Stimulated activated CD4-positive, alpha-beta T cell treated with anti-CD3 and anti-CD28 coated beads, Interleukin-15, amount 100 ng/mL, for 1 hour (primary cell): Measurements from ENCODE around the gene SMC3.
"Not testable (repeated sequence)": the region's sequence is repeated elsewhere in the genome, so short reads cannot be mapped to it uniquely, and the experiment has no call there.

Experiments used
- DNase-seq, 2 donors: peaks; one replicate each; pipeline ENCODE4 v3.0.0-alpha.2; 2020; ENCODE audit warnings: low read depth in 1 of 2, low spot score in 1 of 2

SMC3 gene

DNA sequence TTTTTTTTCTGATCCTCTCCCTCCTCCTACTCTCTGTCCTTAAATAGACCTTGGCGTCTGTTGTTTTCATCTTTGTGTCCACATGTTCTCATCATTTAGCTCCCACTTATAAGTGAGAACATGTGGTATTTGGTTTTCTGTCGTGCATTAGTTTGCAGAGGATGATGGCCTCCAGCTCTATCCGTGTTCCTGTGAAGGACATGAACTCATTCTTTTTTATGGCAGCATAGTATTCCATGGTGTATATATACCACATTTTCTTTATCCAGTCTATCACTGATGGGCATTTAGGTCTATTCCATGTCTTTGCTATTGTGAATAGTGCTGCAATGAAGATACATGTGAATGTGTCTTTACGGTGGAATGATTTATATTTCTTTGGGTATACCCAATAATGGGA is 55.8 kb downstream of the SMC3 start:
- DNase-seq, result not testable (repeated sequence)

DNA sequence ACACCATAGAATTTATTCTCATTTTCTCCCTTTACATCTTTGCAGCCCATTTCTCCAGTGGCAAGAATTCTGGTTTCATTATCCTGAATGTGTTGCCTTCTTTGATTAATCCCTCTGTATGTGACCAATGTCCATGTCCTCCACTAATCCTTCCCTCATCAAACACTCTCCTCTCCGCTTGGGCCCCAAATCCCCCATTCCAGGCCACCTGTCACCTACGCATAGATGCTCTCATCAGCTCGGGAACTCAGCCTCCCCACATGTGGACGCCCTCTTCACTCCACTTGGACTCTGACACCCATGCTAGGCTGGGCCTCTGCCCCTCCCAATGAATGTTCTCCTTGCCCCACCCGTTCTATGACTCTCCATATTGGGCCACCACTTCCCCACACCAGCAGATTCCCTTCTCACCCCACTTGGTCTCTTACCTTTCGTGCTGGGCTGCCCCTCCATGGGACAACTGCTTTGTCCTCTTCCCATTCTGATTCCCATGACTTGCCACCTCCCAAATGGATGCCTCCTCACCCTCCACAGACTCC is 57.9 kb downstream of the SMC3 start:
- no peak for DNase-seq

- DNase-seq, result no peak
Observed at GRCh38 chr10:110625951-110626855, 58.7 kb downstream of the SMC3 start.

- DNase-seq, result no peak
Observed at GRCh38 chr10:110628161-110628560, 60.7 kb downstream of the SMC3 start.

DNA sequence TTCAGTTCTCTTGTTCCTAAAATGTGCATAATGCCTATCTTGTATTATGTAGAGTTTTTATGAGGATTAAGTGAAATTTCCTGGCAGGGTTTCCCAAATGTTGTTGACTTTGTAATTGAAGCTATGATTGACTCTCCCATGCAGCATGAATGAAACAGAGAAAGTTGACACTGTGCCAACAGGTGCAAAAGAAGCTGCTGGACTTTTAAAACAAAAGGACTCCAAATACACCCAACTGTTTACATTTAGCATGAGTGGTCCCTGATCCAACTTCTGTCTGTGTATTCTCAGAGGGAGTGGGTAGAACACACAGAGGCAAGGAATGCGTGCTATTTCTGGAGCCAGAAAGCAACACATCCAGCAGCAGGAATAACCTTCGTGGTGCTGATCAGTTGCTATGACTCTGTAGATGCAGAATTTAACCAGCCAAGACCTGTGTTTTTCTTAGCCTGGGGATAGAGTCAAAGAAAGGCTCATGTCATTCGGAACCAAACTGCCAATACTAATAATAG is 62.2 kb downstream of the SMC3 start:
- DNase-seq, result no peak

DNA sequence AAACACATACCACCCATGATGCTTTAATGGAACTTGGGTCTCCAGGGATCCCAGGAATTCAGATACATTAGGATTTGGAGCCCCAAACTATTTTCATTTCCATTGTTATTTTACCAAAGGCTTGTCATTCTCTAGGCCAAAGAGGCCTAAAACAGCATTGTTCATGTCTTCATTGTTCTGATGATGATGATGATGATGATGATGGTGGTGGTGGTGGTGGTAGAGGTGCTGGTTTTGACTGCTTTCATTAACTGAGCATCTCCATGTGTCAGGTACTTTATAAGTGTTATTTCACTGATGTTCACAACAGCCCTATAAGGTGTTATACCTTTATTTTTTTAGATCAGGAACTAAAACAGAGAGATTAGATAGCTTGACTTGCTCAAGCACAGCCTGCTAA is 64.4 kb downstream of the SMC3 start:
- no peak for DNase-seq

DNA sequence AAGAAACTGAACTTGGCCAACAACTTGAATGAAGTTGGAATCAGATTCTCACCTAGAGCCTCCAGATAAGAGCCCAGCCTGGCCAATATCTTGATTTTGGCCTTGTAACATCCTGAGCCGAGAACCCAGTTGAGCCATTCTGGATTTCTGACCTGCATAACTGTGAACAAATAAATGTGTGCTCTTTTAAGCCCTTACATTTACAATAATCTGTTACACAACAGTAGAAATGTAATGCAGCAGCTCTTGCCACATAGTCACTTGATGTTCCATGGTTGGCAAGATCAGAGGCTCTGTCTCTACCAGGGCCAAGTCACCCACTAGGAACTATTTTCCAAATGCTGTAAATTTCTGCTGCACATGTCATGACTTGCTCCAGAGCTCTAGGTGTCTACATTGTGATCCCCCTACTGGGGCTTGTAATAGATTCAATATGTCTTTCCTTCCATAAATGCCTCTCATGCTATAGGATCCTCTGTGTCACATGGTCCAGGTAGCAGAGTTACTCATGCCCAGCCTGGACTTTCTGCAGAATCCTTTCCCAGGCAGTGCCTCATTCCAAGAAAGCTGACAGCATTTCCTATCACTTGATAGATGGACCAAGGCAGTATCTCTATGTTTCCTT is 65.2 kb downstream of the SMC3 start:
- no peak for DNase-seq

- no peak for DNase-seq
Observed at GRCh38 chr10:110634527-110635209, 67.2 kb downstream of the SMC3 start.

- DNase-seq, result no peak
Observed at GRCh38 chr10:110636572-110636931, 69.1 kb downstream of the SMC3 start.

- DNase-seq, result no peak
Observed at GRCh38 chr10:110636932-110637557, 69.5 kb downstream of the SMC3 start.

DNA sequence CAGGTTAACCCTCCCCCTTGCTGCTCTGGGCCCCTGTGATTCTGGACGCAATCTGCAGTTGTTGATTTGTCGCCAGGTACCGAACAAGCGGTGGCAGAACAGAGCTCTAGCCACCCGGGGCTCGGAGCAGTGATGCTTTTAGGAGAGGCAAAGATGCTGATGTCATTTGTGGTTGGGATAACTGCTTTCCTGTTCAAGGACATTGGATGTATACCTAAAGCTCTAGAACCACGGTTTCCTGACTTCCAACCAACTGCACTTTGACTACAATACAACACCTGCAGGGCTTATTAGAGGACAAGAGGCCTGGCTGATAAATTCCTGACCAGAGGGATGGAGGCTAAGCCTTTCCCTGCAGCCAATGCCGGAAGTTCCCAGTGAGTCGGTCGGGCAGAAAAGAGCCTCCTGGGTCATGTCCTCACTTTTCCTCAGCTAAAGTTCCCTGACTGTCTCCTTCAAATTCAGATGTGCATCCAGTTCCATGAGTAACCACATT is 70.1 kb downstream of the SMC3 start:
- DNase-seq, result no peak

DNA sequence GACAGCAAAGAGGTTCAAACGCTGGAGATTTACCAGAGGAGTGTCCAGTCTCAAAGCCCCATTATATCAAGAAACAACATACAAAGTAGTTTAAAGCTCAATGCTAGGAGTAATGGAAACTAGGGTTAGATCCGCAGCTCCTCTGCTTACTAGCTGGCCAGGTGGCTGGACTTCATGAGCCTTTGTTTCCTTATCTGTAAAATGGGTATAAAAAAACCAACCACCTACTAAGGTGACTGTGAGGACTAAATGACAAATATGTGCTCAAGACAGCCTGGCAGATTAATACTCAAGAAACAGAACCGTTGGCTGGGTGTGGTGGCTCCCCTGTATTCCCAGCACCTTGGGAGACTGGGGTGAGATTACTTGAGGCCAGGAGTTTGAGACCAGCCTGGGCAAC is 70.8 kb downstream of the SMC3 start:
- no peak for DNase-seq

DNA sequence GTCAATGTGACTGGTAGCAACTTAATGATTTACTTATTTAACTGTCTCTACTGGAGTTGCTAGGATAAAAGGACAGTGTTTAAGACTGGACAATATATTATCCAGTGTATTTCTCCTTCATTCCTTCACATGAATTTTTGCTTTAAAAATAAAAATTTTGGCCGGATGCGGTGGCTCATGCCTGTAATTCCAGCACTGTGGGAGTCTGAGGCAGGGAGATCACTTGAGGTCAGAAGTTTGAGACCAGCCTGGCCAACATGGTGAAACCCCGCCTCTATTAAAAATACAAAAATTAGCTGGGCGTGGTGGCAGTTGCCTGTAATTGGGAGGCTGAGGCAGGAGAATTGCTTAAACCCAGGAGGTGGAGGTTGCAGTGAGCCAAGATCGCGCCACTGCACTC is 71.6 kb downstream of the SMC3 start:
- not testable (repeated sequence) for DNase-seq

- not testable (repeated sequence) for DNase-seq
Observed at GRCh38 chr10:110639858-110640257, 72.4 kb downstream of the SMC3 start.

DNA sequence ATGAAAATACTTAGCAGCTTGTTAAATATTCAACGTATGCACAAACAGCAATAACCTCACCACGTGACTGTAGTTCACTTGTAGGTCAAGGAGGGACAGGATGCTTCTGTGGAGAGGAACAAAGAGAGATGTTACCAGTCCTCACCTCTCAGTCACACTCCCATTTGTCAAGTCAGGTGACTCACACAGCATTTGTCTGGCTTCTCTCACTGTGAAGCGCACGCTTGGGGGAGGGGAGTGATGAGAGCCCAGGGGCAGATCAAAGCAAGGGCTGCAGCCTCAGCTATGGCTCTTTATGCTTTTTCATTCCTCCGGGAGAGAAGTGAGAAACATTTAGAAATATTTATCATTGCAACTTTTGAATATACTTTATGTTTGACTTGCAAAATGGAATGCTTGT is 73.8 kb downstream of the SMC3 start:
- DNase-seq, result peak in 1 of 2 donors; percentile 20

DNA sequence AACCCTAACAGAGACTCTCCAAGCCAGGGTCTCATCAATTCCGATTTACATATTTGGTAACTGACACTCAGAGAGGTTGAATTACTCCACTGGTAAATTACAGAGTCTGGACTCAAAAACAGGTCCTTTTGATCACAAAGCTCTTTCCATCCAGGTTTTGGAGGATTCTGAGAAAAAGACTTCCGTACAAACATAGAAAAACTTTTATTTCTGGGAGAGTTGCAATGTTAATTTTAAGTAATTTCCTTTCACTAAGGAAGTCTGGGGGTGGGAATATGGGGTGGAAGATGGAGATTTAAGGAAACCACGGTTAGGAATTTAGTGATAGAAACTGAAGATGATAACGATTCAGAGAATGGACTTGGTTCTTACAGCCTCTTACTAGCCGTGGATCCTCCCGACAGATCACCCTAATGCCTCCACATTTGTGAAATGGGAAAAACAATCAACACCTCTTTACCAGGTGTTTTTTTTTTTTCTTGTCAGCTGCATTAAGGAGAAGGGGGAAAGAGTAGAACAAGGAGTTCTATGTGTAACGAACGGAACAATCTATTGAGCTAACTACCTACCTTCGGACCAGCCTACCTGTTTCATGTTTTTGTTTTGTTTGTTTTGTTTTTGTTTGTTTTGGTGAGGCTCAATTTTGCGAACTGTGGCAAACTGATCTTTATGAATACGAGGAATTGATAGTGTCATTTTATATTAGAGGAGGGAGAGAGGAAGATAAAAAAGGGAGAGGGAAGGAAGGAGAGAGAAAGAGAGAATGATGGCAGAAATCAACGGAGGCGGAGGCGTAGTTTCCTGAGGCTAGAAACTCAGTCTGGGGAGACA is 74.9 kb downstream of the SMC3 start:
- DNase-seq, result no peak

DNA sequence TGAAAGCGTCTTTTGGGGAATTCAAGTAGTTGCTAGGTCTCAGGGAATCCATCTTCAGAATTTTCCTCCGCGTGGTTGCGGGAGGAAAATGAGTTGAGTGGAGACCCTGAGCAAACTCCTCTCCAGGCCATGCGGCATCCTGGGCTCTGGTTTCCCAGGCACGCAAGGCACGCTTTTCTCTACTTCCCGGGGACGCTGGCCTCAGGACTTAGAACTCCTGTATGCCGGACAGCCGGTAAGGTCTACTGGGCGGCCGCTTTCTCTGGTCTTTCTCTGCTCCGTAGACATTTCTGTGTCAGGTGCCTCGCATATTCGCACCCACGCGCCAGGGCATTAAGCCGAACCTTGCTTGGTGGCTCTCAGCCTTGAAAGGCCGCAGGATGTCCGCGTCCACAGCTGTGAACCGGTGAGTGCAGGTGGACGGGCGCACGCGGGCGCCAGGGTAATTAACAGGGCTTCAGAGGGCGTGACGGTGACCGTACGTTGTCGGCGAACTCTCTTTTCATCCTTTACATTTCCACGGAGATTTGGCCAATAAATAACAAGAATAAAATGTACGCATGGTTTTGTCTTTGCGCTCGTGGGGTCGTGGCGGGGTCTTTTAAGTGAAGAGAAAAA is 75.6 kb downstream of the SMC3 start:
- DNase-seq, result no peak

DNA sequence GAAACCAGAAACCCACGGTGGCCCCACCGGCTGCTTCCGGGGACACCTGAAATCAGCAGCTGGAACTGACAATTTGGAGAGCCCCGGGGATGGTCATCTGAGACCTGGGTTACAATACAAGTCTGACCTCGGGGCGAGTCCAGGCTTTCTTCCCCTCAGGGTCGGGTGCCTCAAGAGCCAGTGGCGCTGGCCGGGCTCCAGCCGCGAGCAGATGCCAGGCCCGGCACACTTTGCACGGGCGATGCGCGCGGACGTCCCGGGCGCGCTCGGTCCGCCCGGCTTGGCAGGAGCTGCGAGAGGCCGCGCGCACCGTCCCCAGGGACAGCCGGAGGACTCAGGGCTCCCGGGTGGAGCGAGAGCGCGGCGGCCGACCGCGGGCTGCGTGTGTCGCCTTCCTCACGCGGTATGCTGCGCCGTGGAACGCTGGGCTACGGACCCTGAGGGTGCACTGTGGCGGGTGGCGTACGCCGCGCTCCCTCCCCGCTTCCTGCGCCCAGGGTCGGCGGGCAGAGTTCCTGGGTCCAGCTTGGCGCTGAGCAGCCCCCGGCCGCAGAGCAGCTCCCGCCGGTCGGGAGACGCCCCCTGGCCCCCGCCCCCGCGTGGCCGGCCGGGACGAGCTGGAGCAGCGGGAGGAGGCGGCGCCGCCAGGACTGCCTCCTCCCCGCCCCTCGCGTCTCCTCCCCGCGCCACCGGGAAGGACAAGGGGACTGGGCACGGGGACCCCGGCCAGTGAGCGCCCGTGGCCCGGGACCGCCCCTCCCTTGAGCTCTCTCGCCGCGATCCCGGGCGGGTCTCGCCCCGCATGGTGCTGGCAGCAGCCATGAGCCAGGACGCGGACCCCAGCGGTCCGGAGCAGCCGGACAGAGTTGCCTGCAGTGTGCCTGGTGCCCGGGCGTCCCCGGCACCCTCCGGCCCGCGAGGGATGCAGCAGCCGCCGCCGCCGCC is 76.4 kb downstream of the SMC3 start, which contains the start of gene RBM20:
Gene RBM20, plus strand, starts transcription at position 684 of the 945 bp plus-strand sequence. Its CDS starts 119 bp downstream, at position 803.
- peak in 1 of 2 donors; percentile 6 for DNase-seq
